GM19025 (cell line): ENCODE measurements around the gene TLCD2.
"Not testable (repeated sequence)": the region's sequence is repeated elsewhere in the genome, so short reads cannot be mapped to it uniquely, and the experiment has no call there.

Experiments used
- ATAC-seq: cut with Tn5 transposase; IDR thresholded peaks from one replicate; pipeline ENCODE4 v1.9.1; 2021; ENCODE audit warnings: mild to moderate bottlenecking, low read depth, moderate library complexity; ENCODE audit not compliant: unreplicated experiment

TLCD2 gene

GRCh38 chr17:1736348-1737281 lies 26.4 kb upstream of the TLCD2 start:
- no peak for ATAC-seq

GRCh38 chr17:1735834-1736347 lies 25.7 kb upstream of the TLCD2 start:
- ATAC-seq: no peak

GRCh38 chr17:1735418-1735817 lies 25.2 kb upstream of the TLCD2 start:
- ATAC-seq: no peak

GRCh38 chr17:1733759-1734158 lies 23.6 kb upstream of the TLCD2 start:
- no peak for ATAC-seq

- no peak for ATAC-seq
Observed at GRCh38 chr17:1732833-1733321, 22.7 kb upstream of the TLCD2 start.

GRCh38 chr17:1732241-1732832 lies 22.2 kb upstream of the TLCD2 start:
- no peak for ATAC-seq

GRCh38 chr17:1731194-1731506 lies 21.0 kb upstream of the TLCD2 start:
- no peak for ATAC-seq

- ATAC-seq: no peak
Observed at GRCh38 chr17:1730326-1731193, 20.4 kb upstream of the TLCD2 start.

- ATAC-seq: no peak
Observed at GRCh38 chr17:1729966-1730325, 19.8 kb upstream of the TLCD2 start.

GRCh38 chr17:1727876-1728630 lies 17.9 kb upstream of the TLCD2 start:
- no peak for ATAC-seq

GRCh38 chr17:1727258-1727789 lies 17.1 kb upstream of the TLCD2 start:
- ATAC-seq: no peak

- no peak for ATAC-seq
Observed at GRCh38 chr17:1726626-1727257, 16.6 kb upstream of the TLCD2 start.

- no peak for ATAC-seq
Observed at GRCh38 chr17:1725642-1726511, 15.7 kb upstream of the TLCD2 start.

- peak; percentile 29 for ATAC-seq
Observed at GRCh38 chr17:1724869-1725641, 14.9 kb upstream of the TLCD2 start.

- peak; percentile 62 for ATAC-seq
Observed at GRCh38 chr17:1724351-1724868, 14.2 kb upstream of the TLCD2 start, which contains the start of gene WDR81. Gene WDR81 (plus strand): TSS chr17:1724704. CDS start chr17:1724960, 256 bp downstream.

GRCh38 chr17:1722022-1722421 lies 11.8 kb upstream of the TLCD2 start:
- not testable (repeated sequence) for ATAC-seq

- ATAC-seq: no peak
Observed at GRCh38 chr17:1720856-1721386, 10.7 kb upstream of the TLCD2 start.
